GM19099 (cell line): ENCODE measurements around the gene OR6C65.

Source experiments
- POLR2A ChIP-seq: IDR thresholded peaks from 3 replicates; pipeline ENCODE4 v1.6.1; 2011; ENCODE audit warnings: low read depth; ENCODE audit not compliant: insufficient read length; ENCODE audit errors: extremely low read depth

The OR6C65 gene

DNA sequence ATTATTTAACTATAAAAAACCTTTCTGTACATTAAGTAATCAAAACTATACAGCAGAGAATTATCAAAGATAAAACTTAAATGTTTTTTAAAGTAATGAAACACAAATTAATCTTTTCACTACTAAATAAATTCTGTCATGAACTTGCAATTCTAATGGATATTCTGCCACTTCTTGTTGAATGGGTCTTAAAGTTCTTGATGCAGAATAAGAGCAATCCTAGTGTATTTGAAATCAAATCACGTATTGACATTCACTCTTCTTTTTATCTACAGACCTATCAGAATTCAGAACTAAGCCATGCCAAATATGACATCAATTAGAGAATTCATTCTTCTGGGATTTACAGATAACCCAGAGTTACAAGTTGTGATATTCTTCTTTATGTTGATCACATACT lies at the start of gene OR6C65:
OR6C65 (plus strand) TSS at position 301 of the 400 bp plus-strand sequence; CDS start at position 301, 0 bp downstream.
- no peak for TF ChIP-seq POLR2A

DNA sequence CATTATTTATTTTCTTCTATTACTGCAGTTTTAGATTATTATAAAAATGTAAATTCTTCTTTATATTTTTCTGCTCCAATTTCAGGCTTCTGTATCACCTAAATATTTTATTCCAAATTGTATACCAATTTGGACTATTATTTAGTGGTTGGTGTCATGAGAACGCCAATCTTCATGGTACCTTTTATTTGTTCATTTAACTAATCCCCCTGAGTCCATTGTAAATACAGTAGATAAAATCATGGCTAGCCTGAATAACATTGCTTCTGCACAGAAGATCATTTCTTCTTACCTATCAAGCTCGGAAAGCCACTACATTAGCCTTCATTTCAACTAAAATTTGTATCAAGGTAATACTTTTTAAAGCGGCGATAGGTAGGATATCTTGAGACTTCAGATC lies 37.7 kb upstream of the OR6C65 start, which contains the start of gene OR6C75:
OR6C75 (plus strand) TSS at position 301 of the 400 bp plus-strand sequence. CDS start 2,136 bp downstream, outside the sequence.
- TF ChIP-seq POLR2A: no peak

DNA sequence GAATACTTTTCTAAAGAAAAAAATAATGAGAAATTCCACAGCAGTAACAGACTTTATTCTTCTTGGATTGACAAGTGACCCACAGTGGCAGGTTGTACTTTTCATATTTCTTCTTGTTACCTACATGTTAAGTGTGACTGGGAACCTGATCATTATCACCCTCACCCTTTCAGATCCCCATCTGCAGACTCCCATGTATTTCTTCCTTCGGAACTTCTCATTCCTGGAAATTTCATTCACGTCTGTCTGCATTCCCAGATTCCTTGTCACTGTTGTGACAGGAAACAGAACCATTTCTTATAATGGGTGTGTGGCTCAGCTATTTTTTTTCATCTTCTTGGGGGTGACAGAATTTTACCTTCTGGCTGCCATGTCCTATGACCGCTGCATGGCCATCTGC lies 35.2 kb upstream of the OR6C65 start:
- TF ChIP-seq POLR2A: no peak

DNA sequence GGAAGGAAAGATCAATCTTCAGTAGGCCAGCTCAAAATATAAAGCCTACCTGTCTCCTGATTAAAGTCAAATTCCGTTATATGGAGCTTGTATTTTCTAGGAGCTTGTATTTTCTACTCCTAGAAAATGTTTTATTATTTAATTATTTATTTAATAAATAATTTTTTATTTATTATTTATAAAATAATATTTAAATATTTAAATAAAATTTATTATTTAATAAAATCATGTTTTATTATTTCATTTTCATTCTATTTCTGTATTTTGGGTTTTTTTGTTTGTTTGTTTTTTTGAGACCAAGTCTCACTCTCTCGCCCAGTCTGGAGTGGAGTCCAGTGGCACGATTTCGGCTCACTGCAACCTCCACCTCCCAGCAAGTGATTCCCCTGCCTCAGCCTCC lies 27.8 kb upstream of the OR6C65 start:
- no peak for TF ChIP-seq POLR2A

DNA sequence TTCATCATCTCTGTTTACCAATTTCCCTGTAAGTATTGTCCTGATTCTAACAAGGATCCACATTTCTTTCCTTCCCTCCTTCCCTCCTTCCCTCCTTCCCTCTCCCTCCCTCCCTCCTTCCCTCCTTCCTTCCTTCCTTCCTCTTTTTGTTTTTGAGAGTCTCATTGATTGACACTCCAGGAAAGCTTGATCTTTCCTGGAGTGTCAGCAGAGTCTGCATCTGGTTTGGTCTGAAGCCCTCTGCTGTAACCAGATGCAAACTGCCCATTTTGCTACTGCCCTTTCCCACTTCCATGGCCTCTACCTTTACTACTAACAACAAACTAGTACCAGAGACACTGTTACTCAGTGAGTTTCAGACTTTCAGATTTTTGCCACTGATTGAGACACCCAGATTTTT lies 14.4 kb upstream of the OR6C65 start:
- no peak for TF ChIP-seq POLR2A

DNA sequence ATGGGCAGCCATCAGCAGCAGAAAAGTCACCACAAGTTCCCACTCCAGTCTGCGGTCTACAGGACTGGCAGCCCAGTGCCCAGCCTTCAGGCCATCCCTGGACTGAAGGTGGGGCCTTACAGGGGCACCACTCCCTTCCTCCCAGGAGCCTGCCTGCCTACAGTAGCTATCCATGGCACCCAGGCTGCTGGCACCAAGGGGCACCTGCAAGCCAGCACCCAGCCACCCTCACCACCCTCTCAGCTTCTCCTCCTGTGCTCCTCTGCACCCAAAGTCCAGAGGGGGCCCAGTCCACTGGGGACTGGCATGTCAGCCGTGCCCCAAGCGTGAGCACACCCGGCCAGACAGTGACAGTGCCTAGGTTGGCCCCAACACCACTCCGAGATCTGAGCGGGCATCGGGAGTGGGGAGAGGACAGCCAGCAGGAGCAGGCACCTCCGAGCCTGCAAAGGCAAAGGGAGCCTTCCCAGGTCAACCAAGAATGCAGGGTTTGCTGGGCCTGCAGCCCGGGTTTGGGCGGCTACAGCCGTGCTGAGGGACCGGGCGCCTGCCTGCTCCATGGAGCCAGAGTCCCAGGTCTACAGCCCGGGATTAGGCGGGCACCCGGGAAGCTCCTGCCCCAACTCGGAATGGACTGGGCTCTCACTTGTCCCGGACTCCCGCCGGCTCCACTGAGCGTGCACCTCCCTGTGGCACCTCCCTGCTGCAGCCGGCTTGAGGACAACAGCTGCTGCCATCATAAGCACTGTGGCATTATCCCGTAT lies 8.1 kb upstream of the OR6C65 start:
- no peak for TF ChIP-seq POLR2A

DNA sequence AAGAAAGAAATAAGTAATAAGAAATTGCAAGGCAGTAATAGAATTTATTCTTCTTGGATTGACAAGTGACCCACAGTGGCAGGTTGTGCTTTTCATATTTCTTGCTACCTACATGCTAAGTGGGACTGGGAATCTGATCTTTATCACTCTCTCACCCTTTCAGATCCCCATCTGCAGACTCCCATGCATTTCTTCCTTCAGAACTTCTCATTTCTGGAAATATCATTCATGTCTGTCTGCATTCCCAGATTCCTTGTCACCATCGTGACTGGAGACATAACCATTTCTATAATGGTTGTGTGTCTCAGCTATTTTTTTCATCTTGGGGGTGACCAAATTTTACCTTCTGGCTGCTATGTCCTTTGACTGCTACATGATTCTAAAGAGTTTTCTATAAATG lies 4.0 kb upstream of the OR6C65 start:
- TF ChIP-seq POLR2A: no peak

DNA sequence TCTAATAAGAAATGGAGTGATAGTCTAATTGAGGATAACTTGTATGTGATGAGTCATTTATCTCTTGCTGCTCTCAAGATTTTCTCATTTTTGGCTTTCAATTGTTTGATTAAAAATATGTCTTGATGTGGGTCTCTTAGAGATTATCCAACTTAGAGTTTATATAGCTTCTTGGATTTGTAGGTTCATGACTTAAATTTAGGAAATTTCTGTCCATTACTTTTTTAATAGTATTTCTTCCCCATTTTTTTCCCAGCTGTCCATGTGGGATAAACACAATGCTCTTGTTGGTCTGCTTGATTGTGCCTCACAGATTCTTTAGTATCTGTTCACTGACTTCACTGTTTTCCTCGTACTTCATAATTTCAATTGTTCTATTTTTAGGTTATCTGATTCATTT lies 7.5 kb downstream of the OR6C65 start:
- no peak for TF ChIP-seq POLR2A

DNA sequence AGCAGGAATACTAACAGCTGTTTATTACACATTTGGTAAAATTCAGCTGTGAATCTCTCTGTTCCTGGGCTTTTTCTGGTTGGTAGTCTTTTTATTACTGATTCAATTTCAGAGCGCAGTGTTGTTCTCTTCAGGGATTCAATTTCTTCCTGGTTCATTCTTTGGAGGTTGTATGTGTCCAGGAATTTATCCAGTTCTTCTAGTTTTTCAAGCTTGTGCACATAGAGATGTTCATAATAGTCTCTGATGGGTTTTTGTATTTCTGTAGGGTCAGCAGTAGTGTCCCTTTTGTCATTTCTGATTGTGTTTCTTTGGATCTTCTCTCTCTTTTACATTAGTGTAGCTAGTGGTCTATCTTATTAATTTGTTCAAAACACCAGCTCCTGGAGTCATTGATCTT lies 16.6 kb downstream of the OR6C65 start:
- TF ChIP-seq POLR2A: no peak

DNA sequence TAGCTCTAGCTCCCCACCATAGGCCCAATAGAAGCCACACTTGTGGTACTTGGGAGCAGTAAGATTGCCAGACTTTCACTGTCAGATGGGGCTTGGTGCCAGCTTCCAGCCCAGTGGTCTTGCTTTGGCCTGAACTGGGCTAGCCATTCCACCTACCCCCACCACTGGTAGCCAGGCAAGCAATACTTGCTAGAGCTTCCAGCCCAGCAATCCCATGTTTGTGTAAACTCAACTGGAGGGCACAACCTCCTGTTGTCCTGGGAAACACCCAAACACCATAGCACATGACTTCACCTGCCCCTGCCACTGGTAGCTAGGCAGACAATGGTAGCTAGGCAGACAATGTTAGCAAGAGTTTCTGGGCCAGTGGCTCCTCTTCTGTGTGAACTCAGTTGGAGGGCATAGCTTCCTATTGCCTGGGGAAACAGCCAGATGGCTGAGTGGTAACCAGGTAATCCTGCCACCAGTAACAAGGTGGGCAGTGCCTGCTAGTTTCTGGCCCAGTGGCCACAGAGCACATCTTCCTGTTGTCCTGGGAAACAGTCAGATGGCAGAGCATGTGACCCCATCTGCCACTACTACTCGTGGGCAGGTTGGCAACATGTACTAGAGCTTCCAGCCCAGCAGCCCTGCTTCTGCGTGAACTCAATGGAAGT lies 20.1 kb downstream of the OR6C65 start:
- TF ChIP-seq POLR2A: no peak

DNA sequence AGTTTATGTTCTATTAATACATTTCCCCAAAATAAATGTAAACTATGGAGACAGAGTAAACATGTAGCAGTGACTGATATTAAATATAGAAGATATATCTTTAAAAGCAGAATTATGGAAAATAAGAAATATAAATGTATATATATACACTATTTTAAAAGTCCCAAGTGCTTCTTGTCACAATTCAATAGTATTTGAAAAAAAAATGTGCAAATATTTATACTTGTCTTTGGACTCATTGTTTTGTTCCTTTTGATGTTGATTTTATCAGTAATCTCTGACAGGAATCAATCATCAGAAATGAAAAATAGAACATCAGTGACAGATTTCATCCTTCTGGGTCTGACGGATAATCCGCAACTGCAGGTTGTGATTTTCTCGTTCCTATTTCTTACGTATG lies 25.6 kb downstream of the OR6C65 start, which contains the start of gene OR6C76:
OR6C76 (plus strand) TSS at position 301 of the 400 bp plus-strand sequence; CDS start at position 301, 0 bp downstream.
- no peak for TF ChIP-seq POLR2A

DNA sequence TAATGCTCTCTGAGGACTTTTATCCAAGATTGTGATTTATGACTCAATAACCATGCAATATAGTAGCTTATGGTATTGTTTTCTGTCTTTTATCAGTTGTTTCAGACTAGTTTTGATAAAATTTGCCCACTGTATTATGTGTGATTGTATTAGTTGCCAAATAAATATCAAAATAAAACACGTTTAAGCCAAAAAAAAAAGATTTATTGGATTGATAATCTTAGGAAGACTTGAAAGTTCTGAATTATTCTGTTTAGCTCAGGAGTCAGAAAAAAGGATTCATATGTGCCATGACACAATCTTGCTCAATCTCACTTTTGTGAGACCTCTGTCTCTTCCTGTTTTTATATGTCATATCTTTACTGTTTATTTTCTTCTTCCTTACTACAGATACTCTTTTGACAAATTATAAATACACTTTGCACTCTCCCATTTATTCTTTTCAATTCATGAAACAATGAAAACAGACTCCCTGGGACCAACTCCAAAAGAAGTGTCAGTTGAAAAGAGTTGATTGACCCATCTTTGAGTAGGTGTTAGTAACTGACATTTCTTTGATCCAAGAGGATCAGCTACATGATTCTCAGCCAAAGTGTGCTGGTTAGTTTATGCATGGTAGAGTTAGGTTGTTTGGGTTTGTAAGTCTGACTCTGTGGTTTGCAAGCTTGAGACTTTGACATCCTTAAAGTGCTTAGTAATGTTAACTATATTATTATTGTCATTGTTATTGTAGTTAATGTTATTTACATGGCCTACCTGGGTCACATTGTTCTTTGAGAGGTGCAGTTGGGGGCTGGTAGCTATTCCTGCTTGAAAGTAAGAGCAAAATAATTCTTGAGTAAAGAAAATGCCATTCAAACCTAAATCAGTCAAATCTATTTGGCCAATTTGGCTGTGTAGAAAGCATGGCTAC lies 28.3 kb downstream of the OR6C65 start:
- TF ChIP-seq POLR2A: no peak

DNA sequence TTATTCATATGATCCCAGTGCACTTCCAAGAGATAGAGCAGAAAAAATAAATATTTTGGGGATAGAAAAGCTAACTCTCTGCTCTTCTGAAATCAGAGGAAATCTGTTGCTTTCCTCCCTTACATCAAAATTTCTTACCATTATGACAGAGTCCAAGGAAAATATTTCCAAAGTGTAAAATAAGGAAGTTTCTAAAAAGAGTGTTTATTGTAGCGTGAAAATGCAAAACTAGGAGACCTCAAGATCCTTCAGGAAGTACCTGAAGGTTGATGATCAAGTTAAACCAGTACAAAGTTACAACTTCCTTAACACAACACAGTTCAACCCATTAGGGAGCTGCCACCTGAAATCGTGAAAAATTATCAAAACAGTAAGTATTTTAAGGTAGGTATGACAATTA lies 43.4 kb downstream of the OR6C65 start, which contains the start of gene OR6C2:
OR6C2 (plus strand) TSS at position 301 of the 400 bp plus-strand sequence. CDS start 8,138 bp downstream, outside the sequence.
- TF ChIP-seq POLR2A: no peak

DNA sequence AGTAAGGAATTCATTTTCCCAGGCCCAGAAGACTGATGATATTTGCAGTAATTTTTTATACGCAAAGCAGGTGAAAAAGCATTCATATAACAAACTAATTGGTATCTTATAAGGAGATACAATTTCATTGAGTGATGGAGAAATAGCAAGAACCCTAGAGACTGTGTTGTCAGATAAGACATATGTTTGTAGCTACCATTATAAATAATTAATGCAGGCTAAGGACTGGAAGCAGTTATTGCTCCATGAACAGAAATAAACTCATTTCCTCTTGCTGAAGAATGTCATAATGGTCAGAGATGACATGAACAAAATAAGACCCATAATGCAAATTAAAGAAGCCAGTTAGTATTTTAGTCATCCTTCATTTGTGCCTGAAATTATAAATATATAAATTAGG lies 45.0 kb downstream of the OR6C65 start:
- TF ChIP-seq POLR2A: no peak

DNA sequence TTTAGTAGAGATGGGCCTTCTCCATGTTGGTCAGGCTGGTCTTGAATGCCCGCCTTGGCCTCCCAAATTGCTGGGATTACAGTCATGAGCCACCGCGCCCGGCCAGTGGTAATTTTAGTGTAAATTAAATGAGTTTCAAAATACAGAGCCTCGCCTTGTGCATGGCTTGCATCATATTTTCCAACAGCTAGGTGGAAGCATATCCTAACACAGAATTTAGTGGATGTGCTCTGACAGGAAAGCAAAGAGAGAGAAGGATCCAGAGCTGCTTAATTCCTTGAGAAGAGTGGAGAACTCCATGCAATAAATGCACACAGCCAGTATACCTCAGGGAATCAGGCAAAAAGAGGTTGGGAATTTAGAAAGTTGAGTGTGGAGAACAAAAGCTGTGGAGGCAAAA lies 46.0 kb downstream of the OR6C65 start:
- TF ChIP-seq POLR2A: no peak
